Measurements from ENCODE around the gene DPH5.

DPH5 gene

DNA sequence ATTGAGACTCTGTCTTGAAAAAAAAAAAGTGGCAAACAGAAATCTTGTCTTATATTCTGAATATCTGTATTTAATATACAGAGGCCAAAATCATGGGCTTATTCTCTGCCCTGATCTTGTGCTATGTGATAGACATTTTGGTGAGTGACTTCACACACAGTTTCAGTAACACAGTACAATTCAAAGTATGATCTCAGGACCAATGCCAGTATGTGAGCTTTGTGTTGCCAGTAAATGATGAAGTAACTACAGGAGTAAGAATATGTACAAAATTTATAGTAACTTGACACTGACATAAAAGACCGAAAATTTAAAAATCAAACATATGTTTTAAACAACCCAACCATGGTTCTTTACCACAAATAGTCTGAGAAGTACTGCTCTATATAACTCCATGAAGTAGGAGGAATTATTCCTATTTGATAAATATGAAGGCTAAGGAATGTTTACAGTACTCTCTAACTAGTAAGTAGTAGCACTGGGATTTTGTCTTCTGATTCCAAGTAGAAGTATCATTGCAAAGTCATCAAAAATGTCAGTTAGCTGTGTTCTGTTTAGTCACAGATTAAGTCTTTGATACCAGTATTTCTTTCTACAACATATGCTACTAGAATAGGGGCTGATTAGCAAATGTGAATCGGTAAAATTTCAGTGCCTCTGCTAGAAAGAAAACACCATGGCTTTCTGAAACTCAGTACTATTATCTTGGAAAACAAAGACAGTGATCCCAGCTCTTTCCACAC is 25.3 kb downstream of the DPH5 start:
- no peak for DNase-seq (ENCODE audit: extremely low read depth, insufficient read length)
- H3K4me3 ChIP-seq (replicated peaks; ENCODE audit: low read depth, low read length) = no peak overlapping the region
- H3K36me3 ChIP-seq (ENCODE audit: control insufficient read depth, insufficient read depth, low read length) = peaks cover 4% of the 10 kb centered on the region
- no peaks in the 10 kb centered on the region for H3K27me3 ChIP-seq (replicated peaks; ENCODE audit: control insufficient read depth, insufficient read depth, low read length)
- TF ChIP-seq, protein P1, sequence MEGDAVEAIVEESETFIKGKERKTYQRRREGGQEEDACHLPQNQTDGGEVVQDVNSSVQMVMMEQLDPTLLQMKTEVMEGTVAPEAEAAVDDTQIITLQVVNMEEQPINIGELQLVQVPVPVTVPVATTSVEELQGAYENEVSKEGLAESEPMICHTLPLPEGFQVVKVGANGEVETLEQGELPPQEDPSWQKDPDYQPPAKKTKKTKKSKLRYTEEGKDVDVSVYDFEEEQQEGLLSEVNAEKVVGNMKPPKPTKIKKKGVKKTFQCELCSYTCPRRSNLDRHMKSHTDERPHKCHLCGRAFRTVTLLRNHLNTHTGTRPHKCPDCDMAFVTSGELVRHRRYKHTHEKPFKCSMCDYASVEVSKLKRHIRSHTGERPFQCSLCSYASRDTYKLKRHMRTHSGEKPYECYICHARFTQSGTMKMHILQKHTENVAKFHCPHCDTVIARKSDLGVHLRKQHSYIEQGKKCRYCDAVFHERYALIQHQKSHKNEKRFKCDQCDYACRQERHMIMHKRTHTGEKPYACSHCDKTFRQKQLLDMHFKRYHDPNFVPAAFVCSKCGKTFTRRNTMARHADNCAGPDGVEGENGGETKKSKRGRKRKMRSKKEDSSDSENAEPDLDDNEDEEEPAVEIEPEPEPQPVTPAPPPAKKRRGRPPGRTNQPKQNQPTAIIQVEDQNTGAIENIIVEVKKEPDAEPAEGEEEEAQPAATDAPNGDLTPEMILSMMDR (IDR thresholded peaks at IDR 0.05; ENCODE audit: insufficient read depth, low read length, poor library complexity, severe bottlenecking) = no peak

DNA sequence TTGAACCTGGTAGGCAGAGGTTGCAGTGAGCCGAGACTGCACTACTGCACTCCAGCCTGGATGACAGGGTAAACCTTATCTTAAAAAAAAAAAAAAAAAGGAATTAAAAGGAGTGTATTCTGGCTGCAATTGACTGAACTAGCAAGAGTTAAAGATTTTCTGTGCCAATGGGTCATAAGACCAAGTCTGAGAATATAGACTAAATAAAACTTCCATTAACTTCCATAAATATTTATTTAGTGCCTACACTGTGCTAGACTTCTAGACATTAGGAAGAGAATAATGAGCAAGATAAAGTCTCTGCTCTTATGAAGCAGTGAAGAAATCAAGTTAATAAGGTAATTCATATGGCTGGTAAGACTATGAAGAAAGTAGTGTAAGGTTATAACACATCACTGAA is 27.2 kb downstream of the DPH5 start:
- no peaks in the 10 kb centered on the region for H3K27me3 ChIP-seq (replicated peaks; ENCODE audit: control insufficient read depth, insufficient read depth, low read length)
- H3K36me3 ChIP-seq (ENCODE audit: control insufficient read depth, insufficient read depth, low read length) = peaks cover 5% of the 10 kb centered on the region
- no peak for DNase-seq (ENCODE audit: extremely low read depth, insufficient read length)
- TF ChIP-seq, protein P1 (IDR thresholded peaks at IDR 0.05; ENCODE audit: insufficient read depth, low read length, poor library complexity, severe bottlenecking) = no peak
- no peak overlapping the region for H3K4me3 ChIP-seq (replicated peaks; ENCODE audit: low read depth, low read length)

DNA sequence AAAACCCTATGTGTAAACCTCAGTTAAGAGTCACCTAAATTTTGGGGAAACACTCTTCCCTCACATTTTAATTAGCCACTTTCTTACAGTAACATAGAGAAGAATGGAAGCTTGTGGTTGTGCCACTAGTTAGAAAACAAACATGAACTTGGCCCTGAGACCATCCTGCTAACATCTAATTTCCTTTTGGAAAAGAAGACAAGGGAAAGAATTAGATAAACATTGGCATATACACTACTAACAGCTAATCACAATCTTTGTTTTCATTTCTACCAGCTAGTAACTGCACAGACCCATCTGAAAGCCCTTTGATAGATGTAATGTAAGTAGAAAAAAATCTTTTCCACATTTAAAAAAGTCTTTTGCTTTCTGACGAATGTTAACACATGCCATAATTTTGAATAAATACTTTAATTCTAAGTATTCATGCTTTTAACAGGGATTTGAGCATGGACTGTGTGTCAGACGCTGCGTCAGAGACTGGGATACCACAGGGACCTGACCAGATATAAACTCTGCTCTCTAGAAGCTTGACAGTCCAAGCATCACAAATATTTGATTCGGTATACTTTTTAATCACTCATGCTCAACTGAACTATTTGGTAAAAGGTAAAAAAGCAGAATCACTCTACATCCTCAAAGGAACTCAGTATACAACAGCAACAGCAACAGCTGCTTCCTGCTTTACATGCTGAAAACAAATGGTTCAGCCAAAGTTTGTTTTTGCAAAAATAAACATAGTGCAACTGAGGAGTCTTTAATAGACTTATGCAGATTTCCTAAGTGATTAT is 30.2 kb downstream of the DPH5 start:
- TF ChIP-seq, protein P1 (IDR thresholded peaks at IDR 0.05; ENCODE audit: insufficient read depth, low read length, poor library complexity, severe bottlenecking) = no peak
- H3K36me3 ChIP-seq (ENCODE audit: control insufficient read depth, insufficient read depth, low read length) = peaks cover 6% of the 10 kb centered on the region

DNA sequence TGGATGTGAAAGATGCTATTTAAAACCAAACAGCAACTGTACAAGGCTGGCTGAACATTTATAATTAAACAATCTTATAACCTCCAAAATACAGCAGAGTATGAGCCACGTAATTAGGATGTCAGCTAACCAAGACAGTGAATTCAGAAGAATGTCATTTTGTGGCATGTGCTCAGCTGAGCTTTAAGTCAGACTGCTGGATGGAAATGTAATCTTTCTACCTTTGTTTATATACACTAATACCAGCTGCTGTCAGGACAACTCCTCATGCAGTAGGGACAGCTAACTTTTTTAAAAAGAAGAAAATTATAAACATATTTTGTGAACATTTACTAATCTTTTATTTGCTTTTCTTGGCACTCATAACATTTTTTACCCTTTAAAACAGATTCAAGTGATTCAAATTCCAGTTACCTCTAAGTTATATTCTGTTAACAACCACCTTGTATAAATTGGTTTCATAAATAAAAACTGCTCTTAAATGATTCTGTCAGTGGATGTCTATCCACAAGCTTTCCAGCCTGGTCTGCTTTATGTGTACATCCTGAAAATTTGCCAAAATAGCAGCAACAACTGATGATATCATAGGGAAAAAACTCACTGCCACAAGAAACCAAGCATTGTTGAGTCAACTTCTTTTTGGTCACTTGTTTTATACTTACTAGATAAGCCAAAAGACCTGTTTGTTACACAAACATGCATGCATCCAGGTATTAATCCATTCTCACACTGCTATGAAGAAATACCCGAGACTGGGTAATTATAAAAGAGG is 36.1 kb downstream of the DPH5 start:
- TF ChIP-seq, protein P1 (IDR thresholded peaks at IDR 0.05; ENCODE audit: insufficient read depth, low read length, poor library complexity, severe bottlenecking) = no peak
- peaks cover 4% of the 10 kb centered on the region for H3K36me3 ChIP-seq (ENCODE audit: control insufficient read depth, insufficient read depth, low read length)
- no peaks in the 10 kb centered on the region for H3K27me3 ChIP-seq (replicated peaks; ENCODE audit: control insufficient read depth, insufficient read depth, low read length)
- no peak for DNase-seq (ENCODE audit: extremely low read depth, insufficient read length)
- H3K4me3 ChIP-seq (replicated peaks; ENCODE audit: low read depth, low read length) = no peak overlapping the region

More for the DNA sequence above, 30.2 kb downstream of the DPH5 start:
- H3K4me3 ChIP-seq (replicated peaks; ENCODE audit: low read depth, low read length) = no peak overlapping the region
- DNase-seq (ENCODE audit: extremely low read depth, insufficient read length) = no peak
- no peaks in the 10 kb centered on the region for H3K27me3 ChIP-seq (replicated peaks; ENCODE audit: control insufficient read depth, insufficient read depth, low read length)

- Histone ChIP-seq H3K36me3 (ENCODE audit: control insufficient read depth, insufficient read depth, low read length) (peaks cover 4% of the 10 kb centered on the region), H3K4me3 (replicated peaks; ENCODE audit: low read depth, low read length) (no peak overlapping the region), H3K27me3 (replicated peaks; ENCODE audit: control insufficient read depth, insufficient read depth, low read length) (no peaks in the 10 kb centered on the region)
- DNase-seq (ENCODE audit: extremely low read depth, insufficient read length) = no peak
- TF ChIP-seq, protein P1 (IDR thresholded peaks at IDR 0.05; ENCODE audit: insufficient read depth, low read length, poor library complexity, severe bottlenecking) = no peak
Measured at GRCh38 chr1:100988121-100988520, 37.5 kb downstream of the DPH5 start.

Data from GM06990 (cell line).